OCI-LY3 (cell line): ENCODE results near the gene IGFBP4.

ENCODE experiments used
- EZH2phosphoT487 ChIP-seq: fragments of 200-600 bp; shearing (Covaris generic); IDR thresholded peaks from 2 replicates; pipeline ENCODE4 v1.6.1; 2018; ENCODE audit warnings: antibody characterized with exemption, mixed run types, low read depth
- TF ChIP-seq, protein P1 (sequence below): fragments of 200-600, 300-600 bp; sonication (generic); IDR thresholded peaks from 2 replicates; pipeline ENCODE4 v1.5.1; 2014; ENCODE audit warnings: antibody characterized with exemption, low read length, low read depth

DNA sequence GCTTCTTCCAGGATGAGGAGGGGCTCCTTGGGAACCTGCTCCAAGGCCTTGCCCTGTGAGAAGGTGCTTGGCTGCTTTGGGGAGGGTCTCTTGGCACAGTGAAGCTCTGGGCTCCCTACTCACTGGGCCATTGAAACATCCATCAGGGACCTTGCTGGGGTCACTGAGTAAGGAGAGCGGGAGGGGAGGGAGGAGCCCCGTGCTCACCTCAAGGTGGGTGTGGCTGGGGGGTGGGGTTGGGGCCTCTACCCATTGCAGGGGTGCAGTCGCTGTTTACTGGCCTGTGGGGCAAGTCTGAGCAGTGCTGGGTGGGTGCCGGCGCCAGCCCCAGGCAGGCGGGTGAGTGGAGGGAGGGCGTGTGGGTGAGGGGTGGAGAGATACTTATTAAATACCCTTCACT, 48.2 kb downstream of the IGFBP4 start:
- TF ChIP-seq, protein P1, sequence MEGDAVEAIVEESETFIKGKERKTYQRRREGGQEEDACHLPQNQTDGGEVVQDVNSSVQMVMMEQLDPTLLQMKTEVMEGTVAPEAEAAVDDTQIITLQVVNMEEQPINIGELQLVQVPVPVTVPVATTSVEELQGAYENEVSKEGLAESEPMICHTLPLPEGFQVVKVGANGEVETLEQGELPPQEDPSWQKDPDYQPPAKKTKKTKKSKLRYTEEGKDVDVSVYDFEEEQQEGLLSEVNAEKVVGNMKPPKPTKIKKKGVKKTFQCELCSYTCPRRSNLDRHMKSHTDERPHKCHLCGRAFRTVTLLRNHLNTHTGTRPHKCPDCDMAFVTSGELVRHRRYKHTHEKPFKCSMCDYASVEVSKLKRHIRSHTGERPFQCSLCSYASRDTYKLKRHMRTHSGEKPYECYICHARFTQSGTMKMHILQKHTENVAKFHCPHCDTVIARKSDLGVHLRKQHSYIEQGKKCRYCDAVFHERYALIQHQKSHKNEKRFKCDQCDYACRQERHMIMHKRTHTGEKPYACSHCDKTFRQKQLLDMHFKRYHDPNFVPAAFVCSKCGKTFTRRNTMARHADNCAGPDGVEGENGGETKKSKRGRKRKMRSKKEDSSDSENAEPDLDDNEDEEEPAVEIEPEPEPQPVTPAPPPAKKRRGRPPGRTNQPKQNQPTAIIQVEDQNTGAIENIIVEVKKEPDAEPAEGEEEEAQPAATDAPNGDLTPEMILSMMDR: no peak
- TF ChIP-seq EZH2phosphoT487: no peak
